Measurements from ENCODE around the gene STPG4. TPM values are rescaled to one million over a fixed set of nuclear protein-coding genes. Genes with fewer than 3 reads are reported as not detected.

The STPG4 gene
- total RNA-seq, 6 donors from 2014 or later = 0.40 to 1.2 (median 0.48) TPM; not detected in 2

- Histone ChIP-seq H3K27me3 (no peaks in the 10 kb centered on the region), H3K27ac (peak overlapping the region; percentile 55 to 95 (median 76)), H3K4me3 (no peak overlapping the region), H3K36me3 (peaks cover 0 to 12% (median 2%) of the 10 kb centered on the region in 4 donors), H3K4me1 (peaks cover 56 to 87% (median 77%) of the 10 kb centered on the region in 4 donors), H3K9me3 (no peaks in the 10 kb centered on the region)
- no peak for ATAC-seq (ENCODE audit: low FRiP score in 2 of 2)
- DNase-seq = no peak
- TF ChIP-seq POLR2A (IDR thresholded peaks at IDR 0.05) (no peak), POLR2AphosphoS5 (IDR thresholded peaks at IDR 0.05) (no peak)
- TF ChIP-seq, protein P1, sequence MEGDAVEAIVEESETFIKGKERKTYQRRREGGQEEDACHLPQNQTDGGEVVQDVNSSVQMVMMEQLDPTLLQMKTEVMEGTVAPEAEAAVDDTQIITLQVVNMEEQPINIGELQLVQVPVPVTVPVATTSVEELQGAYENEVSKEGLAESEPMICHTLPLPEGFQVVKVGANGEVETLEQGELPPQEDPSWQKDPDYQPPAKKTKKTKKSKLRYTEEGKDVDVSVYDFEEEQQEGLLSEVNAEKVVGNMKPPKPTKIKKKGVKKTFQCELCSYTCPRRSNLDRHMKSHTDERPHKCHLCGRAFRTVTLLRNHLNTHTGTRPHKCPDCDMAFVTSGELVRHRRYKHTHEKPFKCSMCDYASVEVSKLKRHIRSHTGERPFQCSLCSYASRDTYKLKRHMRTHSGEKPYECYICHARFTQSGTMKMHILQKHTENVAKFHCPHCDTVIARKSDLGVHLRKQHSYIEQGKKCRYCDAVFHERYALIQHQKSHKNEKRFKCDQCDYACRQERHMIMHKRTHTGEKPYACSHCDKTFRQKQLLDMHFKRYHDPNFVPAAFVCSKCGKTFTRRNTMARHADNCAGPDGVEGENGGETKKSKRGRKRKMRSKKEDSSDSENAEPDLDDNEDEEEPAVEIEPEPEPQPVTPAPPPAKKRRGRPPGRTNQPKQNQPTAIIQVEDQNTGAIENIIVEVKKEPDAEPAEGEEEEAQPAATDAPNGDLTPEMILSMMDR (IDR thresholded peaks at IDR 0.05) = peak in 1 of 6 experiments; percentile 5
- WGBS, 2 donors = 81 to 86% methylated on average over 5 to 6 of the region's 6 CpGs
Measured at GRCh38 chr2:47075361-47076125, 79.6 kb downstream of the STPG4 start.

- no peak overlapping the region for H3K4me3 ChIP-seq
- H3K27ac ChIP-seq = peak overlapping the region in 3 of 4 donors; percentile 9 to 95 (median 70)
- WGBS, 2 donors = 89% methylated on average over 4 of the region's 4 CpGs
- H3K9me3 ChIP-seq = no peaks in the 10 kb centered on the region
- ATAC-seq (ENCODE audit: low FRiP score in 2 of 2) (no peak), DNase-seq (no peak)
- peaks cover 59 to 87% (median 78%) of the 10 kb centered on the region in 4 donors for H3K4me1 ChIP-seq
- peaks cover 0 to 12% (median 2%) of the 10 kb centered on the region in 4 donors for H3K36me3 ChIP-seq
- no peak for TF ChIP-seq POLR2AphosphoS5 (IDR thresholded peaks at IDR 0.05)
- TF ChIP-seq POLR2A (IDR thresholded peaks at IDR 0.05) = no peak
- TF ChIP-seq, protein P1 (IDR thresholded peaks at IDR 0.05) = no peak
- TF ChIP-seq EP300 (IDR thresholded peaks at IDR 0.05) = no peak
- no peaks in the 10 kb centered on the region for H3K27me3 ChIP-seq
Measured at GRCh38 chr2:47074691-47075090, 80.4 kb downstream of the STPG4 start.

DNA sequence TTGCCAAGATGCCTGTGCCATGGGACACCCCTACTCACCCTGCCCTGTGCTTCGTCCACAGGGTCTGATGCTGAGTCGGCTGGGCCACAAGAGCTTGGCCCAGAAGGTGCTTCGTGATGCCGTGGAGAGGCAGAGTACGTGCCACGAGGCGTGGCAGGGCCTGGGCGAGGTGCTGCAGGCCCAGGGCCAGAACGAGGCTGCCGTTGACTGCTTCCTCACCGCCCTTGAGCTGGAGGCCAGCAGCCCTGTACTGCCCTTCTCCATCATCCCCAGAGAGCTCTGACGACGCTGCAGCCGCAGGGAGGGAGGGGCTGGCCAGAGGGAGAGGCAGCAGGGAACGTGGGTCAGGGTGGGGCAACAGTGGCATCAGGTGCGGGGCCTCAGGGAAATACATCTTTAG lies 81.5 kb downstream of the STPG4 start:
- Histone ChIP-seq H3K27me3 (no peaks in the 10 kb centered on the region), H3K9me3 (no peaks in the 10 kb centered on the region), H3K4me1 (peaks cover 58 to 87% (median 79%) of the 10 kb centered on the region in 4 donors), H3K36me3 (peaks cover 0 to 12% (median 2%) of the 10 kb centered on the region in 4 donors), H3K4me3 (no peak overlapping the region), H3K27ac (peak overlapping the region; percentile 85 to 95 (median 88))
- ATAC-seq (ENCODE audit: low FRiP score in 2 of 2) (no peak), DNase-seq (peak in 1 of 2 donors; percentile 77)
- TF ChIP-seq POLR2AphosphoS5 (IDR thresholded peaks at IDR 0.05) = no peak
- TF ChIP-seq EP300 (IDR thresholded peaks at IDR 0.05) = no peak
- TF ChIP-seq POLR2A (IDR thresholded peaks at IDR 0.05) = no peak
- TF ChIP-seq, protein P1 (IDR thresholded peaks at IDR 0.05) = no peak
- 88 to 90% methylated on average over 13 to 16 of the region's 16 CpGs for WGBS, 2 donors

DNA sequence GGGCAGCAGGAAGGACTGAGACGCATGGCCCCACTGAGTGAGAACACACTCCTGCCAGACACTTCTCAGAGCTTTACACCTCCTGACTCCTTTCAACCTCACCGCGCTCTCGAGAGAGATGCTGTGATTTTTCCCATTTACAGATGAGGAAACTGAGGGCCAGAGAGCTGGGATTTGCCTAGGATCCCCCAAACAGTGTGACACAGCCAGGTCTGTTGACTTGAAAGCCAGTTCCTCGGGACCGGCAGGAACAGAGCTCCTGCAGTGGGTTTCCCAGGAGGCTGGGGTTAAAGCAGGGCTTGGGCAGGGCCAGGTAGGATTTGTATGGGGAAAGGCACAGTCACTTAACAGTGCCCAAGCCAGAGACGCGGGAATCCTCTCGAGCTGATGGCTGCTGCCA lies 81.9 kb downstream of the STPG4 start:
- TF ChIP-seq EP300 (IDR thresholded peaks at IDR 0.05) (no peak), POLR2A (IDR thresholded peaks at IDR 0.05) (no peak), POLR2AphosphoS5 (IDR thresholded peaks at IDR 0.05) (no peak)
- TF ChIP-seq, protein P1 (IDR thresholded peaks at IDR 0.05) = no peak
- H3K27ac ChIP-seq = peak overlapping the region; percentile 85 to 95 (median 88)
- H3K4me1 ChIP-seq = peaks cover 60 to 87% (median 79%) of the 10 kb centered on the region in 4 donors
- H3K36me3 ChIP-seq = peaks cover 0 to 12% (median 2%) of the 10 kb centered on the region in 4 donors
- no peaks in the 10 kb centered on the region for H3K27me3 ChIP-seq
- no peaks in the 10 kb centered on the region for H3K9me3 ChIP-seq
- 90 to 97% methylated on average over 9 of the region's 9 CpGs for WGBS, 2 donors
- DNase-seq (no peak), ATAC-seq (ENCODE audit: low FRiP score in 2 of 2) (no peak)
- no peak overlapping the region for H3K4me3 ChIP-seq

Data from upper lobe of left lung (tissue), 6 donors.